Suprapubic skin (tissue), 4 donors: ENCODE measurements around the gene HECA.

Experiments
- EP300 ChIP-seq: sonication (generic); formaldehyde crosslinking; IDR thresholded peaks from one replicate; pipeline ENCODE4 v1.6.1; 2017; ENCODE audit warnings: antibody characterized with exemption
- POLR2AphosphoS5 ChIP-seq, 3 donors: sonication (generic); formaldehyde crosslinking; IDR thresholded peaks; one replicate each; pipeline ENCODE4 v1.6.1; 2017; ENCODE audit warnings: antibody characterized with exemption in 3 of 3
- TF ChIP-seq, protein P1 (sequence below), 2 donors: fragments of 200-600 bp in 1 of 2; fragments of 450-650 bp in 1 of 2; sonication (generic) in 1 of 2; IDR thresholded peaks; one replicate each; pipeline ENCODE4 v1.5.1; 2016 to 2019; ENCODE audit warnings: antibody characterized with exemption in 2 of 2, mild to moderate bottlenecking in 1 of 2, moderate library complexity in 1 of 2

DNA sequence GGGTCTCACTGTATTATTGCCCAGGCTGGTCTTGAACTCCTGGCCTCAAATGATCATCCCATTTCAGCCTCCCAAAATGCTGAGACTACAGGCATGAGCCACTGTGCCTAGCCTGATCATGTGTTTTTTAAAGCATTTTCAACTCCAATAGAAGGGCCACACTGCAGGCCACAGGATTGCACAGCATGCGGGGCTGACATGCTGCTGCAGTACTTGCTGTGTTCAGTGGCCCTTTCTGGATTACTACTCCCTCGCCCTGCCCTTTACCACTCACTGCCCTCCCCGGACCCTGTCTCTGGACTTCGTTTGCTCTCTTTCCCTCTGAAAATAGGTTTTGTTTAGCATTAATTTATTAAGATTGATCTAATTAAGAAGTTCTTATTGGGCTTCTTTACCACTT lies 37.3 kb downstream of the HECA start:
- TF ChIP-seq, protein P1, sequence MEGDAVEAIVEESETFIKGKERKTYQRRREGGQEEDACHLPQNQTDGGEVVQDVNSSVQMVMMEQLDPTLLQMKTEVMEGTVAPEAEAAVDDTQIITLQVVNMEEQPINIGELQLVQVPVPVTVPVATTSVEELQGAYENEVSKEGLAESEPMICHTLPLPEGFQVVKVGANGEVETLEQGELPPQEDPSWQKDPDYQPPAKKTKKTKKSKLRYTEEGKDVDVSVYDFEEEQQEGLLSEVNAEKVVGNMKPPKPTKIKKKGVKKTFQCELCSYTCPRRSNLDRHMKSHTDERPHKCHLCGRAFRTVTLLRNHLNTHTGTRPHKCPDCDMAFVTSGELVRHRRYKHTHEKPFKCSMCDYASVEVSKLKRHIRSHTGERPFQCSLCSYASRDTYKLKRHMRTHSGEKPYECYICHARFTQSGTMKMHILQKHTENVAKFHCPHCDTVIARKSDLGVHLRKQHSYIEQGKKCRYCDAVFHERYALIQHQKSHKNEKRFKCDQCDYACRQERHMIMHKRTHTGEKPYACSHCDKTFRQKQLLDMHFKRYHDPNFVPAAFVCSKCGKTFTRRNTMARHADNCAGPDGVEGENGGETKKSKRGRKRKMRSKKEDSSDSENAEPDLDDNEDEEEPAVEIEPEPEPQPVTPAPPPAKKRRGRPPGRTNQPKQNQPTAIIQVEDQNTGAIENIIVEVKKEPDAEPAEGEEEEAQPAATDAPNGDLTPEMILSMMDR (IDR thresholded peaks at IDR 0.05): no peak
- TF ChIP-seq POLR2AphosphoS5 (IDR thresholded peaks at IDR 0.05) (no peak), EP300 (no peak)
